ENCODE data around the gene MKKS. TPM values are rescaled to one million over a fixed set of nuclear protein-coding genes. Genes with fewer than 3 reads are reported as not detected.

MKKS gene
- total RNA-seq, 1 donor from 2014 or later = 5.3 TPM

GRCh38 chr20:10352934-10353824 is 80.8 kb downstream of the MKKS start:
- FAIRE-seq = no peak

More at GRCh38 chr20:10352934-10353824, 80.8 kb downstream of the MKKS start:
- TF ChIP-seq CTCF (IDR thresholded peaks at IDR 0.05; ENCODE audit: insufficient read depth, low read length, severe bottlenecking) = no peak
- H3K36me3 ChIP-seq (ENCODE audit: control insufficient read depth, insufficient read depth, low read length) = no peaks in the 10 kb centered on the region
- DNase-seq (ENCODE audit: low read depth) = no peak
- H3K4me3 ChIP-seq (ENCODE audit: low read depth, low read length) = no peak overlapping the region
- no peaks in the 10 kb centered on the region for H3K27me3 ChIP-seq (ENCODE audit: control insufficient read depth, insufficient read depth, low read length)

Other genes with a start within 250 kb of the MKKS start
- gene SNAP25, start 215.4 kb downstream of the MKKS start, total RNA-seq = not detected in 2 replicates
- 3.9 and 4.9 TPM in 2 replicates for gene SLX4IP, start 1.1 kb upstream of the MKKS start, total RNA-seq
- gene JAG1, start 239.8 kb upstream of the MKKS start, total RNA-seq = 225 and 310 TPM in 2 replicates